ENCODE data around the gene SOX8.

The SOX8 gene

DNA sequence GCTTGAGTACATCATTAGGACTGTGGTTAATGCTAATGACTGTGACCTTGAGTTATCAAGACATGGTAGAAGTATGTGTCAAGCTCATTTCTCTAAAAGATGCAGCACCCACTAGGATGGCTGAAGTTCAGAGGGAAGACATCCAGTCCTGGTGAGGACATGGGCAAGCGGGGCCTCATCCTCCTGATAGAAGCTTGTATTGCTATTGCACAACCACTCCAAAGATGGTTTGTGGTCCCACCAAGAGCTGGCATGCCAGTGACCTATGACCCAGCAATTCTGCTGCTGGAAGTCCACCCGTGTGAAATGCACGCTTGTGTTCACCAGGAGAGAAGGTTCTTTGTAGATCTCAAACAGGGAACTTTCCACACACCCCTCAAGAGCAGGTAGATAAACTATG lies 14.2 kb downstream of the SOX8 start:
- Histone ChIP-seq H3K9me2 (replicated peaks; ENCODE audit: insufficient read depth, low read length) (no peaks in the 10 kb centered on the region), H3K4me3 (ENCODE audit: insufficient read depth, low read length, poor library complexity, severe bottlenecking) (no peak overlapping the region), H3K27me3 (ENCODE audit: low read length) (no peaks in the 10 kb centered on the region), H4K20me1 (ENCODE audit: low read depth, low read length) (no peaks in the 10 kb centered on the region), H3K9me3 (ENCODE audit: insufficient read depth, low read length) (no peaks in the 10 kb centered on the region), H2AFZ (ENCODE audit: low read depth, low read length, severe bottlenecking) (no peak overlapping the region), H3K36me3 (ENCODE audit: low read length) (no peaks in the 10 kb centered on the region), H3K9ac (ENCODE audit: low read length) (no peak overlapping the region), H3K79me2 (ENCODE audit: insufficient read depth, low read length) (no peaks in the 10 kb centered on the region), H3K4me2 (ENCODE audit: low read depth, low read length, poor library complexity, severe bottlenecking) (no peak overlapping the region), H3F3A (ENCODE audit: insufficient read depth) (no peaks in the 10 kb centered on the region), H3K27ac (ENCODE audit: low read depth, low read length) (no peak overlapping the region)
- TF ChIP-seq EZH2phosphoT487 (conservative IDR thresholded peaks at IDR 0.05; ENCODE audit: low read length), result no peak
- TF ChIP-seq, protein P1, sequence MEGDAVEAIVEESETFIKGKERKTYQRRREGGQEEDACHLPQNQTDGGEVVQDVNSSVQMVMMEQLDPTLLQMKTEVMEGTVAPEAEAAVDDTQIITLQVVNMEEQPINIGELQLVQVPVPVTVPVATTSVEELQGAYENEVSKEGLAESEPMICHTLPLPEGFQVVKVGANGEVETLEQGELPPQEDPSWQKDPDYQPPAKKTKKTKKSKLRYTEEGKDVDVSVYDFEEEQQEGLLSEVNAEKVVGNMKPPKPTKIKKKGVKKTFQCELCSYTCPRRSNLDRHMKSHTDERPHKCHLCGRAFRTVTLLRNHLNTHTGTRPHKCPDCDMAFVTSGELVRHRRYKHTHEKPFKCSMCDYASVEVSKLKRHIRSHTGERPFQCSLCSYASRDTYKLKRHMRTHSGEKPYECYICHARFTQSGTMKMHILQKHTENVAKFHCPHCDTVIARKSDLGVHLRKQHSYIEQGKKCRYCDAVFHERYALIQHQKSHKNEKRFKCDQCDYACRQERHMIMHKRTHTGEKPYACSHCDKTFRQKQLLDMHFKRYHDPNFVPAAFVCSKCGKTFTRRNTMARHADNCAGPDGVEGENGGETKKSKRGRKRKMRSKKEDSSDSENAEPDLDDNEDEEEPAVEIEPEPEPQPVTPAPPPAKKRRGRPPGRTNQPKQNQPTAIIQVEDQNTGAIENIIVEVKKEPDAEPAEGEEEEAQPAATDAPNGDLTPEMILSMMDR (IDR thresholded peaks at IDR 0.05; ENCODE audit: insufficient read depth, low read length, poor library complexity, severe bottlenecking), result no peak

DNA sequence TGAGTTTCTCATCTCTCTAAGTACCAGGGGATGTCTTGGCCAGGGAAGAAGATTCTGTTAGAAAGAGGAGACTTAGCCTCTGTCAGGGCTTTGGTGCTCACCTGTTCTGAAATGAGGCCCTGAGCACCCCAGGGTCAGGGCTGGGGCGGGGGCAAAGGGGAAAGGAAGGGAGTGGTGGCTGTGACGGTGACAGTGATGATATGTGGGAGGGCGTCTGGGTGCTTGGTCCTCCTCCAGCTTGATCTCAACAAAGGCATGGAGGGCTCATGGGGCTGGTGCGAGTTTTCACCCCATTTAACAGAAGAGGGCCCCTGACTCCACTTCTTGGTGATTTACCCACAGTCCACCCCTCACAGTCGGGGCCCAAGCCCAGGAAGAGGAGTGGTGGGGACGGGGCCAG lies 15.1 kb downstream of the SOX8 start:
- Histone ChIP-seq H3K4me2 (ENCODE audit: low read depth, low read length, poor library complexity, severe bottlenecking) (no peak overlapping the region), H3K9me2 (replicated peaks; ENCODE audit: insufficient read depth, low read length) (no peaks in the 10 kb centered on the region), H3K27me3 (ENCODE audit: low read length) (no peaks in the 10 kb centered on the region), H4K20me1 (ENCODE audit: low read depth, low read length) (no peaks in the 10 kb centered on the region), H3K36me3 (ENCODE audit: low read length) (no peaks in the 10 kb centered on the region), H3K27ac (ENCODE audit: low read depth, low read length) (no peak overlapping the region), H3F3A (ENCODE audit: insufficient read depth) (no peaks in the 10 kb centered on the region), H3K79me2 (ENCODE audit: insufficient read depth, low read length) (no peaks in the 10 kb centered on the region), H3K9me3 (ENCODE audit: insufficient read depth, low read length) (no peaks in the 10 kb centered on the region), H2AFZ (ENCODE audit: low read depth, low read length, severe bottlenecking) (no peak overlapping the region), H3K4me3 (ENCODE audit: insufficient read depth, low read length, poor library complexity, severe bottlenecking) (no peak overlapping the region), H3K9ac (ENCODE audit: low read length) (no peak overlapping the region)
- TF ChIP-seq EZH2phosphoT487 (conservative IDR thresholded peaks at IDR 0.05; ENCODE audit: low read length), result no peak
- TF ChIP-seq, protein P1 (IDR thresholded peaks at IDR 0.05; ENCODE audit: insufficient read depth, low read length, poor library complexity, severe bottlenecking), result no peak

DNA sequence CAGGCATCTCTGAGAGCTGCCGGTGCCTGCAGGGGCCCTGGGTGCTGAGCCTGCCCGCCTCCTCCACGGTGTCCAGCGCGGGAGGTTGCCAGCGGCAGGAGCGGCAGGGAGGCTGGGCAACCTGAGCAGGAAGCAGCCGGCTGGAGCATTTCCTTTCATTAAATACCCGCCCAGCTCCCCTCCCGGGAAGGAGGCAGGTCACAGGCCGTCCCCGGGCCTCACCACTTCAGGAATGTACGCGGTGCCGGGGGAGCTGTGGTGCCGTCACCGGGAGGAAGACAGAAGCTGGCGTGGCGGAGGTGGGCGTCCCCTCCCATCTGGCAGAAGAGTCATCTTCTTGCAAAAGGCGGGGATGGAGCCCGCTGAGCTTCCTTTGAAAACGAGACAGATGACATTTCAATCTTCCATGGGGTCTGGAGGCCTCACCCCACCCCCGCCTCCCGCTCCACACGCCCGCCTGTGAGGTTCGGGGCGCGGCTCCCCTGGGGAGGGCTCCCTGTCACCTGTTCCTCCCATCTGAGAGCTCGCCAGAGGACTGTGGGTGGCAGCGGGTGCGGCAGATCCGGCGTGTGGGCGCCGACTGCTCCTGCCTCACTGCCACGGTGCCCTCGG lies 16.0 kb downstream of the SOX8 start:
- no peaks in the 10 kb centered on the region for H3K9me3 ChIP-seq (ENCODE audit: insufficient read depth, low read length)
- H3K27me3 ChIP-seq (ENCODE audit: low read length), result no peaks in the 10 kb centered on the region
- H3K36me3 ChIP-seq (ENCODE audit: low read length), result no peaks in the 10 kb centered on the region
- H3K4me3 ChIP-seq (ENCODE audit: insufficient read depth, low read length, poor library complexity, severe bottlenecking), result no peak overlapping the region
- no peak overlapping the region for H3K27ac ChIP-seq (ENCODE audit: low read depth, low read length)
- H3F3A ChIP-seq (ENCODE audit: insufficient read depth), result no peaks in the 10 kb centered on the region
- H2AFZ ChIP-seq (ENCODE audit: low read depth, low read length, severe bottlenecking), result no peak overlapping the region
- H3K9ac ChIP-seq (ENCODE audit: low read length), result no peak overlapping the region
- no peak for TF ChIP-seq EZH2phosphoT487 (conservative IDR thresholded peaks at IDR 0.05; ENCODE audit: low read length)
- TF ChIP-seq, protein P1 (IDR thresholded peaks at IDR 0.05; ENCODE audit: insufficient read depth, low read length, poor library complexity, severe bottlenecking), result no peak
- H3K4me2 ChIP-seq (ENCODE audit: low read depth, low read length, poor library complexity, severe bottlenecking), result no peak overlapping the region
- H4K20me1 ChIP-seq (ENCODE audit: low read depth, low read length), result no peaks in the 10 kb centered on the region
- no peaks in the 10 kb centered on the region for H3K79me2 ChIP-seq (ENCODE audit: insufficient read depth, low read length)
- H3K9me2 ChIP-seq (replicated peaks; ENCODE audit: insufficient read depth, low read length), result no peaks in the 10 kb centered on the region

All from SU-DHL-6 (cell line).